Panc1 (cell line): ENCODE measurements around the gene REC114. TPM values are rescaled to one million over a fixed set of nuclear protein-coding genes. Genes with fewer than 3 reads are reported as not detected.

ENCODE experiments used
- ATAC-seq: fragments of 200-7000 bp; cut with Tn5 transposase; 2 replicates; pipeline ENCODE4 v1.9.1; 2020; ENCODE audit warnings: mild to moderate bottlenecking, moderate library complexity
- BruUV-seq: library from RNA; stranded (reverse); fragments of 400-500 nt; replicated peaks from 2 replicates; lab custom pipeline; 2021; lab: Mats Ljungman, UMichigan
- CTCF ChIA-PET: fragments of 300-600 bp; sonication (Branson Sonifier 250); formaldehyde crosslinking; loops from one replicate; lab custom pipeline; 2022; ENCODE audit warnings: antibody characterized with exemption; lab: Charles Lee
- POLR2A ChIA-PET: fragments of 300-600 bp; sonication (Branson Sonifier 250); formaldehyde crosslinking; loops from one replicate; lab custom pipeline; 2022; ENCODE audit warnings: antibody characterized with exemption; lab: Charles Lee
- DNase-seq: peaks from one replicate; pipeline ENCODE4 v3.0.0-alpha.2; 2010; ENCODE audit warnings: low read depth, low spot score
- H3K27ac ChIP-seq: 2 replicates; pipeline ENCODE4 v1.5.1; 2011; ENCODE audit warnings: mild to moderate bottlenecking, low read length, inconsistent platforms
- H3K27me3 ChIP-seq: fragments of 200-500 bp; sonication (Bioruptor generic); 2 replicates; pipeline ENCODE4 v1.6.0; 2014; ENCODE audit warnings: low read length, inconsistent platforms; ENCODE audit not compliant: control insufficient read depth, insufficient read depth
- H3K36me3 ChIP-seq: fragments of 200-500 bp; sonication (Bioruptor generic); 2 replicates; pipeline ENCODE4 v1.5.1; 2014; ENCODE audit warnings: inconsistent platforms, mild to moderate bottlenecking, low read length, moderate library complexity; ENCODE audit not compliant: control insufficient read depth, insufficient read depth
- H3K4me1 ChIP-seq: 2 replicates; pipeline ENCODE4 v1.5.1; 2011; ENCODE audit warnings: inconsistent platforms, mild to moderate bottlenecking, low read length, moderate library complexity; ENCODE audit not compliant: control insufficient read depth, insufficient read depth
- H3K4me3 ChIP-seq, 2 experiments: 2 replicates each; pipeline ENCODE4 v1.5.1; 2011 to 2012; ENCODE audit warnings: low read depth in 2 of 2, low read length in 2 of 2, mild to moderate bottlenecking in 2 of 2, inconsistent platforms in 1 of 2, moderate library complexity in 1 of 2
- H3K9me3 ChIP-seq: fragments of 200-500 bp; sonication (Bioruptor generic); 2 replicates; pipeline ENCODE4 v1.5.1; 2014; ENCODE audit warnings: low read depth, mild to moderate bottlenecking, inconsistent platforms, low read length, moderate library complexity; ENCODE audit not compliant: control insufficient read depth, insufficient read depth
- CTCF ChIP-seq: fragments of 450-650 bp; IDR thresholded peaks from 2 replicates; pipeline ENCODE4 v1.5.1; 2017; ENCODE audit warnings: mild to moderate bottlenecking
- POLR2AphosphoS5 ChIP-seq: IDR thresholded peaks from 2 replicates; pipeline ENCODE4 v1.6.1; 2012; ENCODE audit warnings: mild to moderate bottlenecking, low read depth, low read length, moderate library complexity
- REST ChIP-seq, 2 experiments: IDR thresholded peaks; 2 replicates each; pipeline ENCODE4 v1.6.1; 2011 to 2012; ENCODE audit warnings: low read depth in 2 of 2, control low read depth in 1 of 2, low read length in 1 of 2, mild to moderate bottlenecking in 1 of 2, moderate library complexity in 1 of 2; ENCODE audit not compliant: insufficient read depth in 1 of 2
- SIN3A ChIP-seq: IDR thresholded peaks from 2 replicates; pipeline ENCODE4 v1.6.1; 2012; ENCODE audit warnings: low read depth, mild to moderate bottlenecking, low read length, moderate library complexity, borderline replicate concordance; ENCODE audit not compliant: insufficient read depth
- TCF7L2 ChIP-seq: IDR thresholded peaks from 2 replicates; pipeline ENCODE4 v1.6.1; 2011; ENCODE audit warnings: mild to moderate bottlenecking, low read depth, low read length, inconsistent platforms
- in situ Hi-C: cut with HindIII; loops from 2 replicates; pipeline ENCODE4 v1.10.0; 2016; ENCODE audit warnings: low sequenced_read_pairs, low pct_unique_long_range_greater_than_20kb
- intact Hi-C: fragments of 100-400 bp; cut with micrococcal nuclease; formaldehyde crosslinking; loops from one replicate; pipeline ENCODE4 v1.10.0; 2022; ENCODE audit not compliant: unreplicated experiment
- total RNA-seq: library from RNA; stranded (reverse); gene quantifications from one replicate; pipeline ENCODE4 v1.2.1, GENCODE V29; 2021; ENCODE audit not compliant: unreplicated experiment

Gene REC114
- total RNA-seq, 1 experiment from 2014 or later = not detected

- no peak for DNase-seq
- H3K27ac ChIP-seq = no peak overlapping the region
- in situ Hi-C loops = no loop called here
- POLR2A ChIA-PET = no interaction called here
- no peaks in the 10 kb centered on the region for H3K27me3 ChIP-seq
- H3K9me3 ChIP-seq = no peaks in the 10 kb centered on the region
- no peak for TF ChIP-seq POLR2AphosphoS5
- no peak for TF ChIP-seq REST (IDR thresholded peaks at IDR 0.05; ENCODE audit: insufficient read depth in 1 of 2, low read depth in 2 of 2, low read length in 1 of 2)
- no peak for TF ChIP-seq TCF7L2
- no peak for ATAC-seq
- CTCF ChIA-PET = no interaction called here
- BruUV-seq = no TSS peak
- no peak overlapping the region for H3K4me3 ChIP-seq
- H3K36me3 ChIP-seq = no peaks in the 10 kb centered on the region; the same call in 1 of the 2 replicates
- intact Hi-C loops = no loop called here
- no peaks in the 10 kb centered on the region for H3K4me1 ChIP-seq
These were observed 140.6 kb downstream of the REC114 start for GRCh38 chr15:73583544-73583943.

GRCh38 chr15:73584699-73585420 is 141.9 kb downstream of the REC114 start:
- no peak overlapping the region for H3K4me3 ChIP-seq
- no peaks in the 10 kb centered on the region for H3K27me3 ChIP-seq
- no peak for DNase-seq
- H3K9me3 ChIP-seq = no peaks in the 10 kb centered on the region
- POLR2A ChIA-PET = no interaction called here
- CTCF ChIA-PET = no interaction called here
- no peak overlapping the region for H3K27ac ChIP-seq
- no peaks in the 10 kb centered on the region for H3K4me1 ChIP-seq
- ATAC-seq = no peak
- intact Hi-C loops (no loop called here), in situ Hi-C loops (no loop called here)
- no peaks in the 10 kb centered on the region; the same call in 1 of the 2 replicates for H3K36me3 ChIP-seq
- no peak for TF ChIP-seq SIN3A
- TF ChIP-seq TCF7L2 = no peak
- no peak for TF ChIP-seq POLR2AphosphoS5
- no peak for TF ChIP-seq REST (IDR thresholded peaks at IDR 0.05; ENCODE audit: insufficient read depth in 1 of 2, low read depth in 2 of 2, low read length in 1 of 2)
- TF ChIP-seq CTCF = no peak
- TSS peak; percentile 23 for BruUV-seq
